Hindlimb muscle (tissue), 1 donor: ENCODE results near the gene HTR2A. TPM values are rescaled to one million over a fixed set of nuclear protein-coding genes. Genes with fewer than 3 reads are reported as not detected.
"Not testable (repeated sequence)": the region's sequence is repeated elsewhere in the genome, so short reads cannot be mapped to it uniquely, and the experiment has no call there.

Source experiments
- DNase-seq: peaks from one replicate; pipeline ENCODE4 v3.0.0-alpha.2; 2013
- polyA plus RNA-seq: library from polyadenylated mRNA; unstranded; fragments of 120-200 nt; gene quantifications from one replicate; pipeline ENCODE4 v1.2.1, GENCODE V29; 2013; ENCODE audit not compliant: insufficient read length

The HTR2A gene
- polyA plus RNA-seq, 1 donor = 0.08 TPM

GRCh38 chr13:46804921-46805320, 91.9 kb downstream of the HTR2A start:
- not testable (repeated sequence) for DNase-seq

GRCh38 chr13:46804391-46804815, 92.5 kb downstream of the HTR2A start:
- no peak for DNase-seq

DNA sequence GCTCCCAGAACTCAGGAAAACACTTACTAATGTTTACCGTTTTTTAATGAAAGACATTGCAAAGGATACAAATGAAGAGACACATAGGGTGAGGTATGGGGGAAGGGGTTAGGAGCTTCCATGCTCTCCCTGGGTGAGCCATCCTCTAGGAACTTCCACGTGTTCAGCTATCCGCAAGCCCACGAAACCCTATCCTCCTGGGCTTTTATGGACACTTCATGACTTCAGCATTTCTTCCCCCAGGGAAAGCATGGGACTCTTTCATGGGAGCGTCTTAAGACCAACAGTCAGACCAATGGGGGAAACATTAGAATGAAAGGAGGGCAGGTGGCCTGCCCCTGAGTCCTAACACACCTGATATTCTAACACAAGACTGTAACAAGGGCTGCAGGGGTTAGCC, 93.3 kb downstream of the HTR2A start:
- DNase-seq = no peak

- DNase-seq = no peak
Measured at GRCh38 chr13:46801858-46802257, 95.0 kb downstream of the HTR2A start.

DNA sequence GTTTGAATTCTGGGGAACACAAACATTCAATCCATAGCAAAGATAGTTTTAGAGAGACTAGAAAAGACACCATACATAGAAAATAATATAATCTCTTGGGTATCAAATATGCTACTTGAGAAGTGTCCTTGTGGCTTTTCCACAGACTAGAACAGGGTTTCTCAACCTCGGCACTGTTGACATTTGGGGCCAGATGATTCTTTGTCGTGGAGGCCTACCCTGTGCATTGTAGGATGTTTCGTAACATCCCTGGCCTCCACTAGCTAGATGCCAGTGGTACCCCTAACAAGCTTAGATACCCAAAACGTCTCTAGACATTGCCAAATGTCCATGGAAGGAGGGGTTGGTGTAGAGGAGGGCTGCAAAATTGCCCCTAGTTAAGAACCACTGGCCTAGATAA, 97.7 kb downstream of the HTR2A start:
- no peak for DNase-seq

DNA sequence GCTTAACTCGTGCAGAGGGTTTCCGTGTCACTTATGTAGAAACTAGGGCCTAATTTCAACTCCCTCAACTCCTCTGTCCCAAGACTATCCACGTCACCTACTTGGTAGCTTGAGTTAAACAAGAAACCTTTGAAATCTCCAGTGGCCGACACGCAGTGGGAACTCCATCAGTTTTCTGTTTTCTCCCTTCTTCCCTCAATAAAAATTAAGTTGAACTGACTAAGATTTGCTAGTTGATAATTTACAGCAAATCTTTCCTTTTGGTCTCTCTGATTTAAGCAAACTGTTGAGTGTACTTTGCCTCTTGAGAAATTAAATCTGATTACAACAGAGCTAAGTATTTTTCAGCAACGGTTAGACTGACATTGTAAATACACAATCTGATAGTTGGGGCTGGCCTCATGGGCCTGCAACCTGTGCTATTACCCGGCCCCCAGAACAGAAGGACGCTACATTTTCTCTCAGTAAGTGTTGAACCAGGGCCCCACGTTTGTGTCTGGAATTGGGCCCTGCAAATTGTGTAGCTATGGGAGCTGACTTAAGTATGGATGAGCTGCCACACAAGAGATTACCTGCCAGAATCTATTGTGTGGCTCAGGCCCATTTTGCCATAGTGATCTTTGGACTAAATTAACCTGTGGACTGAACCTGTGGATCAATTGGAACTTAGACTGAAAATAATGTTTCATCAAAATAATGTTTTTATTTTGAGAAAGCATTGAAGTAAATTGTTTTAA, 99.2 kb downstream of the HTR2A start:
- no peak for DNase-seq

DNA sequence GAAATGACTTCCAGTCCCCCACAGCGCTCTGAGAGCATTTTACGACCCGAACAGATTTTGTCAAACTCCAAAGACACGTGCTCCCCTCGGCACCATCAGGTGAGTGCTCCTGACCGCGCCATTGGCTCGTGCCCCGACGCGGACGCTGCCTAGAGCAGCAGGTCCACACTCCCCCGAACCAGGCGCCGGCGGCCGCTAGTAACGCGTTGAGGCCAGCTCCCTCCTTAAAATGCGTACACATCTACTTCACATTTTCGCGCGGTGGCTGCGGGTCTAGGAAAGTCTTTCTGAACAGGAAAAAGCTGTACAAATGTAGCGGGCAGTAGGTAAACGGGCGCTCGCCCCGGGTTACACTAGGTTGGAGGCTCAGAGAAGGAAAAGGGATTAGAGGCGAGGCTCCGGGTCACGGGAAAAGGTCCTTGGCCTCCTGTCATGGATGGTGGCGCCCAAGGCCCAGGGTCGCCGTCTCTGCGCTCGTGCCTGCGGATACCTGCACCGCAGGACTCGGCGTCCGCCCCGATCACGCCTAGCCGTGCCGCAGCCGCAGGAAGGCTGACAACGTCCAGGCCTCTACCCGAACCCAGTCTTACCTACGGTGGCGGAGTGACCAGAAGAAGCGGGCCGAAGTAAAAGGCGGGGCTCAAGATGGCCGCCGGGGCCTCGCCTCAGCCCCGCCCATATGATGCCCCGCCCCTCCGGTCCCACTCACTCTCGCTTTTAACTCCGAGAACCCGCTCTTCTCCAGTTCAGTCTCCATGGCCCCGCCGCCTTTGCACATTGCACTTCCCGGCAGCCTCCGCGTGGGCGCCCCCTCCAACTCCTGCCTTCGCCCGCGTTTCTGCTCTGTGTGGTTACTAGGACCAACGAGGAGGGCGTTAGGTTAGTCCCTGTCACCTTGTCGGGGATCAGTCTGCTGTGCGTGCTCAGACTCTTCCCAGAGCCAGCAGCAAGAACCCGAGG, 100.1 kb downstream of the HTR2A start, which contains the start of gene ESD:
ESD (minus strand) TSS at position 647 of the 960 bp plus-strand sequence. CDS start 5,748 bp downstream, outside the sequence.
- peak; percentile 92 for DNase-seq

- no peak for DNase-seq
Measured at GRCh38 chr13:46796129-46796514, 100.7 kb downstream of the HTR2A start.

DNA sequence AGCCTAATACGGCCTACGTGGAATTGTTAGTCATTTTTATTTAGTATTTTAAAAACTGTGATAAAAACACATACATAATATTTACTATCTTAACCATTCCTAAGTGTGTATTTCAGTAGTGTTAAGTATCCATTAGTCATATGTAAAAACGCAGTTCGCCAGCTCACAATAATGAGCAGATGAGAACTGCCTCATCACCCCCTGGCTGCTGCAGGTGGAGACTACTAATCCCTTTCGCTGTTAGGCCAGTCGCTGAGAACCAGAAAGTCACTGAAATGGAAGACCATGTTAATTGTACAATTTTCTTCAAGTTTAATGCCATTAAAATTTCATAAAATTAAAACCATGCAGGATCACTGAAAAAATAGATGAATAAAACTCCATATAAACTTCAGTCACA, 101.5 kb downstream of the HTR2A start:
- no peak for DNase-seq

DNA sequence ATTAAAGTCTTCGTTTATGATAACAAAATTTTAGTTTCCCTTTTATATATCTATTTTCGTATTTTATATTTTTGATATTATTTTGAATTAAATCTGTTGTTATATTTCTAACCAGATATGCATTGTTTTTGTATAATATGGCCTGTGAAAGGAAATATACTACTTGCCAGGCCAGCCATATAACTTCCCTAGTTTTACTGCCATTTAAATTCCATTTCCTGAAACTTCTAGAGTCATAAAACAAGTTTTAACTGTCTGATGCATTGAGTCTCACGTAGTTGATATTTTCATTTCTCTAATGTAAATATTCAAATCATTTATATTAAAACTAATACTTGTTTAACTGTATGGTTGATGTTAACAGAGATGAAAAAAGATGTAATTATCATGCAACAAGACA, 113.3 kb downstream of the HTR2A start:
- no peak for DNase-seq

DNA sequence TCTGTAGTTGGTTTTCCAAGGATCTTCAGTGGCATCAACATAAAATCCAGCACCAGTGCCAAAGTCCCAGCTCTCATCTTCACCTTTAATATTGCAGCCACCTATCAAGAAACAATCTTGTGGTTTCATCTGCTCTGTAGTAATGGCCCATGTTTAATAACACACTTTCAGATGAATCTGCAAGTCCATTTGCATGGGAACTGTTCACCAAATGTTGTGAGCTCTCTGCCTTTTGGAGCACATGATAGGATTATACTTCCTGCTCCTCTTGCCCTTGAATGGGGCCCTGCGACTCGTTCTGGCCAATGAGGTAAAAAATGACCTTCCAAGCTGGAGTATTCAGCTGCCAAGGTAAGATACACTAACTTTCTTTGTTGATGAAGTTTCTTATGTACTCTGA, 114.2 kb downstream of the HTR2A start:
- DNase-seq = no peak

DNA sequence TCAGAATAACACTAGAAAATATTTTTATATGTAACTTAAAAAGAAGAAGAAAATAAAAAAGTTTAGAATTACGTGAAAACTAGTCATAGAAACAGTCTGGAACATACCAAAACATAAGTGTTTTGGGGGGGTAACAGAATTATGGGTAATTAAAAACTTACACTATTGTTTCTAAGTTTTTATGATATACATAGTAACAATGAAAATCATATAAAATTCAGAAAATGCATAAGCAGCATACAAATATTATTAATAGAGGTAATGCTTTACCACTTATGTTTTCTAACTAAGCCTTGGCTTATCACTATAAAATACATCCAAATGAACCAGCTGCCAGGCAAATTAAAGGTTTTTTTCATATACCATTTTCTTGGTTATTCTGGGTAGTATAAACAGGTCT, 114.8 kb downstream of the HTR2A start:
- no peak for DNase-seq

Other genes with a start within 250 kb of the HTR2A start
- 127 TPM for gene ESD, start 99.9 kb downstream of the HTR2A start, polyA plus RNA-seq